ENCODE data around the gene GPHA2. TPM values are rescaled to one million over a fixed set of nuclear protein-coding genes. Genes with fewer than 3 reads are reported as not detected.

The GPHA2 gene
- total and polyA plus RNA-seq, 10 of the 15 experiments (the other 5 are each of a cell fraction or from before 2014, with no cell fraction given): not detected

DNA sequence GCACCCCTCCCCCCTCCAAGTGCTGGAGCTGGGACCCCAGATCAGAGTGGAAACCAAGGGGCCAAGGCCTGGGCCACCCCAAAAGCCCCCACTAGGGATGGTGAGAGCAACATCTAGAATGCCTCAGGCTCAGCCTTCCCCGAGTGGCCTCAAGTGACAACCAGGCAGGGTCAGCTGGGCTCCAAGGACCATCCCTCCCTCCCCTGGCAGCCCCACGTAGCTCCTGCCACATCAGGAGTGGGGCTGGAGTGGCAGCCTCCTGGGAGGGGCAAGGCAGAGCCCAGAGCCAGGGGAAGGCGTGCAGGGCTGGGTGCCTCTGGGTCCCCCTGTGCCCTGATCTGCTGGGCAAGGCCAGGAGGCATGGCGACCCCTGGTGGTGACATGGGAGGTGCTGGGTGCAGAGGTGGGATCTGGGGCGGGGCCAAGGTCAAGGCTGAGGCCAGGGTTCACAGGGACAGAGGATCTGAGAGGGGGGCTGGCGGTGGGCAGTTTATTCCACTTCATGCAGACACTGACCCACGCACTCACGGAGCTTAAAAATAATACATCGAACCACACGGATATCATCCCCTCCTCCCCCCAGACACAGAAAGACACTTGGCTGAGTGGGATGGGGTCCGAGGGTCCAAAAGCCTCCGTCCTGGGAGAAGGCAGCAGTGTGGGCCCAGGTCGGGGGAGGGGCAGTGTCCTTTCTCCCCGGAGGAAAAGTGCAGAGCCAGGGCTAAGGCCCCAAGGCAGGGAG is 41.5 kb downstream of the GPHA2 start (continued):
- TF ChIP-seq BCLAF1 (IDR thresholded peaks at IDR 0.05) (no peak), TCF3 (IDR thresholded peaks at IDR 0.05; ENCODE audit: borderline replicate concordance, insufficient read depth, low read depth, low read length) (no peak), SUZ12 (IDR thresholded peaks at IDR 0.05; ENCODE audit: unreplicated experiment) (no peak), RCOR1 (conservative IDR thresholded peaks at IDR 0.05; ENCODE audit: low read depth, low read length) (no peak), CHD2 (IDR thresholded peaks at IDR 0.05; ENCODE audit: borderline replicate concordance, low read depth, low read length) (0 out of 2 replicates have a peak, but pooled peaks have one; percentile 17), CHD4 (IDR thresholded peaks at IDR 0.05) (no peak), SKIL (IDR thresholded peaks at IDR 0.05; ENCODE audit: low read depth, poor library complexity, severe bottlenecking) (no peak), PAX5 (IDR thresholded peaks at IDR 0.05; ENCODE audit: borderline replicate concordance, low read depth, low read length) (no peak), NRF1 (conservative IDR thresholded peaks at IDR 0.05; ENCODE audit: low read depth, low read length) (no peak), YY1 (IDR thresholded peaks at IDR 0.05; ENCODE audit: low read depth, low read length) (peak; percentile 81), FOXM1 (IDR thresholded peaks at IDR 0.05; ENCODE audit: low read depth, low read length) (no peak), NBN (IDR thresholded peaks at IDR 0.05) (no peak; the same call in 1 of the 2 replicates), NR2F1 (conservative IDR thresholded peaks at IDR 0.05) (peak; percentile 93), MYC (IDR thresholded peaks at IDR 0.05; ENCODE audit: insufficient read depth, insufficient read length, insufficient replicate concordance, low read length, severe bottlenecking) (no peak), STAT3 (IDR thresholded peaks at IDR 0.05; ENCODE audit: low read depth, low read length) (no peak), ZSCAN29 (IDR thresholded peaks at IDR 0.05) (no peak), RELA (IDR thresholded peaks at IDR 0.05; ENCODE audit: borderline replicate concordance, partially characterized antibody) (peak; percentile 24), RAD21 (IDR thresholded peaks at IDR 0.05; ENCODE audit: insufficient read depth, low read depth, low read length) (peak; percentile 94), SREBF2 (IDR thresholded peaks at IDR 0.05; ENCODE audit: low read length) (no peak), SMC3 (IDR thresholded peaks at IDR 0.05; ENCODE audit: borderline replicate concordance, low read length) (peak; percentile 99), POLR2AphosphoS2 (IDR thresholded peaks at IDR 0.05; ENCODE audit: low read depth, low read length) (no peak)
- TF ChIP-seq, protein P1, sequence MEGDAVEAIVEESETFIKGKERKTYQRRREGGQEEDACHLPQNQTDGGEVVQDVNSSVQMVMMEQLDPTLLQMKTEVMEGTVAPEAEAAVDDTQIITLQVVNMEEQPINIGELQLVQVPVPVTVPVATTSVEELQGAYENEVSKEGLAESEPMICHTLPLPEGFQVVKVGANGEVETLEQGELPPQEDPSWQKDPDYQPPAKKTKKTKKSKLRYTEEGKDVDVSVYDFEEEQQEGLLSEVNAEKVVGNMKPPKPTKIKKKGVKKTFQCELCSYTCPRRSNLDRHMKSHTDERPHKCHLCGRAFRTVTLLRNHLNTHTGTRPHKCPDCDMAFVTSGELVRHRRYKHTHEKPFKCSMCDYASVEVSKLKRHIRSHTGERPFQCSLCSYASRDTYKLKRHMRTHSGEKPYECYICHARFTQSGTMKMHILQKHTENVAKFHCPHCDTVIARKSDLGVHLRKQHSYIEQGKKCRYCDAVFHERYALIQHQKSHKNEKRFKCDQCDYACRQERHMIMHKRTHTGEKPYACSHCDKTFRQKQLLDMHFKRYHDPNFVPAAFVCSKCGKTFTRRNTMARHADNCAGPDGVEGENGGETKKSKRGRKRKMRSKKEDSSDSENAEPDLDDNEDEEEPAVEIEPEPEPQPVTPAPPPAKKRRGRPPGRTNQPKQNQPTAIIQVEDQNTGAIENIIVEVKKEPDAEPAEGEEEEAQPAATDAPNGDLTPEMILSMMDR (IDR thresholded peaks at IDR 0.05 in 2 of 3, conservative IDR thresholded peaks at IDR 0.05 in 1 of 3; ENCODE audit: control insufficient read depth in 2 of 3, extremely low read depth in 1 of 3, insufficient read depth in 1 of 3, low read depth in 3 of 3, low read length in 3 of 3): peak; percentile 93 to 99 (median 94)
- TF ChIP-seq, protein P2, sequence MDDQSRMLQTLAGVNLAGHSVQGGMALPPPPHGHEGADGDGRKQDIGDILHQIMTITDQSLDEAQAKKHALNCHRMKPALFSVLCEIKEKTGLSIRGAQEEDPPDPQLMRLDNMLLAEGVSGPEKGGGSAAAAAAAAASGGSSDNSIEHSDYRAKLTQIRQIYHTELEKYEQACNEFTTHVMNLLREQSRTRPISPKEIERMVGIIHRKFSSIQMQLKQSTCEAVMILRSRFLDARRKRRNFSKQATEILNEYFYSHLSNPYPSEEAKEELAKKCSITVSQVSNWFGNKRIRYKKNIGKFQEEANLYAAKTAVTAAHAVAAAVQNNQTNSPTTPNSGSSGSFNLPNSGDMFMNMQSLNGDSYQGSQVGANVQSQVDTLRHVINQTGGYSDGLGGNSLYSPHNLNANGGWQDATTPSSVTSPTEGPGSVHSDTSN (IDR thresholded peaks at IDR 0.05; ENCODE audit: insufficient replicate concordance, low read depth, low read length): no peak

Data from GM12878 (cell line).